Stomach (tissue), 4 donors: Measurements from ENCODE around the gene TMC2.

Source experiments
- CTCF ChIP-seq, 7 experiments: fragments of 450-650 bp in 4 of 7; fragments of 200-600 bp in 3 of 7; sonication (generic) in 3 of 7; IDR thresholded peaks; one replicate each; pipeline ENCODE4 v1.5.1; 2016 to 2019; ENCODE audit warnings: antibody characterized with exemption in 7 of 7, control low read depth in 2 of 7, mild to moderate bottlenecking in 1 of 7
- EP300 ChIP-seq: sonication (generic); formaldehyde crosslinking; IDR thresholded peaks from one replicate; pipeline ENCODE4 v1.6.1; 2017; ENCODE audit warnings: antibody characterized with exemption
- POLR2A ChIP-seq, 4 donors: fragments of 450-650 bp; IDR thresholded peaks; one replicate each; pipeline ENCODE4 v1.6.1; 2016; ENCODE audit warnings: antibody characterized with exemption in 4 of 4, control low read depth in 2 of 4, mild to moderate bottlenecking in 1 of 4, moderate library complexity in 1 of 4

GRCh38 chr20:2687514-2687913 lies 151.1 kb downstream of the TMC2 start:
- no peak for TF ChIP-seq POLR2A (IDR thresholded peaks at IDR 0.05)
- TF ChIP-seq CTCF (IDR thresholded peaks at IDR 0.05): no peak
- no peak for TF ChIP-seq EP300
